Tibial nerve (tissue), 4 donors: ENCODE results near the gene PRSS12. TPM values are rescaled to one million over a fixed set of nuclear protein-coding genes. Genes with fewer than 3 reads are reported as not detected.

Experiments
- DNase-seq, 2 donors: peaks; one replicate each; pipeline ENCODE4 v3.0.0-alpha.2; 2019; ENCODE audit warnings: low spot score in 2 of 2
- H3K27ac ChIP-seq, 4 donors: fragments of 200-600 bp; sonication (generic) in 3 of 4; one replicate each; pipeline ENCODE4 v1.5.1; 2017 to 2019; ENCODE audit warnings: mild to moderate bottlenecking in 1 of 4
- H3K27me3 ChIP-seq, 2 donors: fragments of 200-600 bp; sonication (generic) in 1 of 2; one replicate each; pipeline versions ENCODE4 v1.5.1 to v1.6.0; 2017 to 2019
- H3K36me3 ChIP-seq, 3 donors: fragments of 200-600 bp; sonication (generic); one replicate each; pipeline ENCODE4 v1.5.1; 2018 to 2019
- H3K4me1 ChIP-seq, 4 donors: fragments of 200-600 bp; sonication (generic) in 3 of 4; one replicate each; pipeline ENCODE4 v1.5.1; 2017 to 2019
- H3K4me3 ChIP-seq, 4 donors: fragments of 200-600 bp; sonication (generic) in 3 of 4; one replicate each; pipeline ENCODE4 v1.5.1; 2017 to 2019; ENCODE audit warnings: mild to moderate bottlenecking in 1 of 4, moderate library complexity in 1 of 4
- H3K9me3 ChIP-seq, 4 donors: fragments of 200-600 bp; sonication (generic) in 3 of 4; one replicate each; pipeline ENCODE4 v1.5.1; 2017 to 2019
- CTCF ChIP-seq, 5 experiments: fragments of 200-600 bp in 3 of 5; fragments of 450-650 bp in 2 of 5; sonication (generic) in 3 of 5; IDR thresholded peaks; one replicate each; pipeline ENCODE4 v1.5.1; 2016 to 2019; ENCODE audit warnings: antibody characterized with exemption in 5 of 5, mild to moderate bottlenecking in 3 of 5, moderate library complexity in 2 of 5
- EP300 ChIP-seq, 2 donors: sonication (generic); formaldehyde crosslinking; IDR thresholded peaks; one replicate each; pipeline ENCODE4 v1.6.1; 2017; ENCODE audit warnings: antibody characterized with exemption in 2 of 2, mild to moderate bottlenecking in 1 of 2
- POLR2A ChIP-seq, 2 donors: fragments of 450-650 bp; IDR thresholded peaks; one replicate each; pipeline ENCODE4 v1.6.1; 2017; ENCODE audit warnings: antibody characterized with exemption in 2 of 2, mild to moderate bottlenecking in 2 of 2, moderate library complexity in 2 of 2
- WGBS, 2 donors: methylation state at CpG; one replicate each; pipeline ENCODE4 v1.1.5; 2018; 5-methylcytosine and 5-hydroxymethylcytosine counted together
- total RNA-seq, 4 donors: library from RNA; depleted of rRNA; stranded (reverse); fragments of >200 nt; gene quantifications; one replicate each; pipeline ENCODE4 v1.1.0, GENCODE V29; 2016

Gene PRSS12
- total RNA-seq, 4 donors from 2014 or later, result under 0.01 to 0.90 (median 0.21) TPM; not detected in 1

- Histone ChIP-seq H3K27me3 (no peaks in the 10 kb centered on the region), H3K36me3 (no peaks in the 10 kb centered on the region), H3K9me3 (no peaks in the 10 kb centered on the region), H3K4me3 (no peak overlapping the region), H3K27ac (no peak overlapping the region), H3K4me1 (peaks cover 0 to 6% (median 0%) of the 10 kb centered on the region in 4 donors)
- no peak for TF ChIP-seq CTCF (IDR thresholded peaks at IDR 0.05)
- DNase-seq, result no peak
- 69 to 94% methylated on average over 2 of the region's 2 CpGs for WGBS, 2 donors
Observed at GRCh38 chr4:118326585-118326984, 26.2 kb downstream of the PRSS12 start.

DNA sequence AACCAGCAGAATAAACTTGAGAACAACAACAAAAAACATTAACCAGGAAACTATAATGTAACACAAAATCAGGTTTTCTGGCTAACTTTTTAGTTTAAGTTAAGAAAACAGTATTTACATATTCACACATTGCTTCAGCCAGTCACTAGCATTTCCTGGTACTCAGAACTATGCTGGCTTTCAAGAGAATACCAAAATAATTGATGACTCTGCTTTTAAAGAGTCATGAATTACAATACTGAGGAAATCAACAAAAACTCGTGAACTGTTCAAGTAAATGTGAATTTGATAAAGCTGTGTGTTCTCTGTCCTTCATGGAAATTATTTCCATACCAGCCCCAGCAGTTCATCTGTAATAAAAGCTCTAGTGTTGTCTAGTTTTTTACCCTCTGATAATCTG, 27.4 kb downstream of the PRSS12 start:
- Histone ChIP-seq H3K4me1 (peaks cover 0 to 6% (median 0%) of the 10 kb centered on the region in 4 donors), H3K27me3 (no peaks in the 10 kb centered on the region), H3K36me3 (no peaks in the 10 kb centered on the region), H3K4me3 (no peak overlapping the region), H3K27ac (no peak overlapping the region), H3K9me3 (no peaks in the 10 kb centered on the region)
- no peak for TF ChIP-seq CTCF (IDR thresholded peaks at IDR 0.05)
- TF ChIP-seq POLR2A (IDR thresholded peaks at IDR 0.05), result no peak
- TF ChIP-seq EP300 (IDR thresholded peaks at IDR 0.05), result no peak
- WGBS, 2 donors, result 25 to 40% methylated on average over 1 of the region's 1 CpG
- no peak for DNase-seq

DNA sequence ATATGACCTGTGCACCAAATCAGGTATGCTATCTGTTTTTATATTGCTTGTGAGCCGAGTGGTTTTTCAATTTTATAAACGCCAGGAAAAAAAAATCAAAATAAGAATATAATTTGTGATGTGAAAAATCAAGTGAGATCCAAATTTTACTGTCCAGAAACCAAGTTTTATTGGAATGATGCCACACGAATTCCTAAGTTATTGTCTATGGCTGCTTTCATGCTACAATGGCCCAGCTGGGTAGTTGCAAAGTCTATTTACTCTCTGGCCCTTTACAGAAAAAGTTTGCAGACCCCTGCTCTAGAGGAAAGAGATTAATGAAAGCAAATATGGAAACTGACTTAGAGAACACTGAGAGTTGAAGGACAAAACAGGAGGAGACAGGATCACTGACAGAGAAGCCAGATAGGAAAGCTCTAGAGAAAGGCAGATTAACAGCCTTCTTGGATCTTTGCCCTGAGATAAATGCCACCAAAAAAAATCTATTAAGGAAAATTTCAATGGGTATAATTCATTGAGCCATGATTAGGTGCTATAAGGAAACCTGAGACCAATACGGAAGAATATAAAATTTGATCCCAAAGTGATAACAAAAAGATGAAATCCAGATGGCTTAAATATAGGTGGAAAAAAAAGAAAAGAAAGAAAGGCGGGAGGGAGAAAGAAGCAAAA, 29.8 kb downstream of the PRSS12 start:
- H3K9me3 ChIP-seq, result no peaks in the 10 kb centered on the region
- no peak overlapping the region for H3K4me3 ChIP-seq
- 42 to 52% methylated on average over 5 of the region's 5 CpGs for WGBS, 2 donors
- H3K4me1 ChIP-seq, result peaks cover 0 to 6% (median 0%) of the 10 kb centered on the region in 4 donors
- DNase-seq, result no peak
- H3K27me3 ChIP-seq, result no peaks in the 10 kb centered on the region
- H3K27ac ChIP-seq, result no peak overlapping the region
- no peak for TF ChIP-seq CTCF (IDR thresholded peaks at IDR 0.05)
- TF ChIP-seq POLR2A (IDR thresholded peaks at IDR 0.05), result no peak
- TF ChIP-seq EP300 (IDR thresholded peaks at IDR 0.05), result no peak
- no peaks in the 10 kb centered on the region for H3K36me3 ChIP-seq

- H3K27ac ChIP-seq, result no peak overlapping the region
- no peaks in the 10 kb centered on the region for H3K9me3 ChIP-seq
- H3K36me3 ChIP-seq, result no peaks in the 10 kb centered on the region
- WGBS, 2 donors, result 84 to 93% methylated on average over 1 of the region's 1 CpG
- H3K4me3 ChIP-seq, result no peak overlapping the region
- TF ChIP-seq POLR2A (IDR thresholded peaks at IDR 0.05) (no peak), CTCF (IDR thresholded peaks at IDR 0.05) (no peak), EP300 (IDR thresholded peaks at IDR 0.05) (no peak)
- no peaks in the 10 kb centered on the region for H3K27me3 ChIP-seq
- DNase-seq, result no peak
- peaks cover 0 to 6% (median 0%) of the 10 kb centered on the region in 4 donors for H3K4me1 ChIP-seq
Observed at GRCh38 chr4:118318931-118319330, 33.9 kb downstream of the PRSS12 start.

DNA sequence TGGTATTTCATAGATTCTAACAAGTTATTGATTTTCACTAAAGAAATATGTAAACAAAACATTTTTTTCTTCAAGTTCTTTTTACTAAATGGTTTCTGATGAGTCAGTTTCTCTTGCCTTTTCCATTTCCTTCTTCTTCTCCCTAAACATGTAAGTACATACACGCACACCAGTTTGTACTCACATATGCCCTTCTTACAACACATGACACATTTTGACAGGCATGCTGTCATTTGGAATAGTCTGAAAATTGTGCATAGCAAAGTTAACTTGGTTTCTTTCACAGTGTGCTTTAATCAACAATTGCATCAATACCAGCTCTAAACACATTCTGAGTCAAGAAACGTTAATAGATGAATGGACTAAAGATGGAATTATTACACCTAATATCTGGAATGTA, 35.1 kb downstream of the PRSS12 start:
- Histone ChIP-seq H3K36me3 (no peaks in the 10 kb centered on the region), H3K4me3 (no peak overlapping the region), H3K27me3 (no peaks in the 10 kb centered on the region), H3K9me3 (no peaks in the 10 kb centered on the region), H3K27ac (no peak overlapping the region), H3K4me1 (peaks cover 0 to 2% (median 0%) of the 10 kb centered on the region in 4 donors)
- 62 to 79% methylated on average over 2 of the region's 2 CpGs for WGBS, 2 donors
- TF ChIP-seq CTCF (IDR thresholded peaks at IDR 0.05) (no peak), POLR2A (IDR thresholded peaks at IDR 0.05) (no peak)
- DNase-seq, result no peak
